GM18907 (cell line): ENCODE data around the gene DLGAP1.
"Not testable (repeated sequence)": the region's sequence is repeated elsewhere in the genome, so short reads cannot be mapped to it uniquely, and the experiment has no call there.

Experiments used
- ATAC-seq: cut with Tn5 transposase; IDR thresholded peaks from one replicate; pipeline ENCODE4 v1.9.1; 2021; ENCODE audit warnings: mild to moderate bottlenecking, moderate library complexity; ENCODE audit not compliant: unreplicated experiment

DLGAP1 gene

GRCh38 chr18:3652380-3653262 lies 802.5 kb downstream of the DLGAP1 start:
- no peak for ATAC-seq

GRCh38 chr18:3651266-3651665 lies 803.8 kb downstream of the DLGAP1 start:
- no peak for ATAC-seq

- ATAC-seq: not testable (repeated sequence)
Observed at GRCh38 chr18:3650521-3651042, 804.5 kb downstream of the DLGAP1 start.

- ATAC-seq: no peak
Observed at GRCh38 chr18:3649633-3650426, 805.3 kb downstream of the DLGAP1 start.

GRCh38 chr18:3649135-3649632 lies 805.9 kb downstream of the DLGAP1 start:
- ATAC-seq: no peak

- no peak for ATAC-seq
Observed at GRCh38 chr18:3648641-3649040, 806.5 kb downstream of the DLGAP1 start.

- no peak for ATAC-seq
Observed at GRCh38 chr18:3648200-3648599, 806.9 kb downstream of the DLGAP1 start.

- ATAC-seq: no peak
Observed at GRCh38 chr18:3647636-3648035, 807.5 kb downstream of the DLGAP1 start.

- no peak for ATAC-seq
Observed at GRCh38 chr18:3645384-3646156, 809.5 kb downstream of the DLGAP1 start.

- ATAC-seq: no peak
Observed at GRCh38 chr18:3634250-3634939, 820.7 kb downstream of the DLGAP1 start.

GRCh38 chr18:3631887-3632286 lies 823.2 kb downstream of the DLGAP1 start:
- ATAC-seq: no peak

GRCh38 chr18:3626929-3627458 lies 828.1 kb downstream of the DLGAP1 start:
- ATAC-seq: no peak

GRCh38 chr18:3625742-3626091 lies 829.4 kb downstream of the DLGAP1 start:
- no peak for ATAC-seq

- ATAC-seq: no peak
Observed at GRCh38 chr18:3624935-3625741, 830.0 kb downstream of the DLGAP1 start.

- ATAC-seq: no peak
Observed at GRCh38 chr18:3624546-3624934, 830.6 kb downstream of the DLGAP1 start.

- no peak for ATAC-seq
Observed at GRCh38 chr18:3623769-3624545, 831.1 kb downstream of the DLGAP1 start.

GRCh38 chr18:3620146-3621119 lies 834.7 kb downstream of the DLGAP1 start:
- no peak for ATAC-seq
